Measurements from ENCODE around the gene AP3S1. TPM values are rescaled to one million over a fixed set of nuclear protein-coding genes. Genes with fewer than 3 reads are reported as not detected.
A peak's percentile ranks its signal among the peaks of the same experiment; 100 is the strongest.

AP3S1 gene
- total RNA-seq, 1 donor from 2014 or later, result 67.5 TPM

- DNase-seq (ENCODE audit: low read depth), result no peak
Observed at GRCh38 chr5:115825948-115826347, 15.8 kb upstream of the AP3S1 start.

GRCh38 chr5:115829913-115830312, 11.8 kb upstream of the AP3S1 start:
- no peak for DNase-seq (ENCODE audit: low read depth)

- no peak for DNase-seq (ENCODE audit: low read depth)
Observed at GRCh38 chr5:115831163-115831768, 10.5 kb upstream of the AP3S1 start.

- DNase-seq (ENCODE audit: low read depth), result no peak
Observed at GRCh38 chr5:115835481-115835880, 6.3 kb upstream of the AP3S1 start.

GRCh38 chr5:115838885-115839518, 2.7 kb upstream of the AP3S1 start:
- peak; percentile 71 for DNase-seq (ENCODE audit: low read depth)

GRCh38 chr5:115840873-115841272, 862 bp upstream of the AP3S1 start:
- no peak for DNase-seq (ENCODE audit: low read depth)

- DNase-seq (ENCODE audit: low read depth), result no peak
Observed at GRCh38 chr5:115842089-115842935, 577 bp downstream of the AP3S1 start.

GRCh38 chr5:115842952-115843351, 1.2 kb downstream of the AP3S1 start:
- no peak for DNase-seq (ENCODE audit: low read depth)

- no peak for DNase-seq (ENCODE audit: low read depth)
Observed at GRCh38 chr5:115843444-115844130, 1.9 kb downstream of the AP3S1 start.

GRCh38 chr5:115844321-115844817, 2.6 kb downstream of the AP3S1 start:
- no peak for DNase-seq (ENCODE audit: low read depth)

GRCh38 chr5:115847290-115847689, 5.6 kb downstream of the AP3S1 start:
- no peak for DNase-seq (ENCODE audit: low read depth)

- DNase-seq (ENCODE audit: low read depth), result no peak
Observed at GRCh38 chr5:115849258-115849798, 7.6 kb downstream of the AP3S1 start.

- DNase-seq (ENCODE audit: low read depth), result peak; percentile 72
Observed at GRCh38 chr5:115850744-115851416, 9.1 kb downstream of the AP3S1 start.

- no peak for DNase-seq (ENCODE audit: low read depth)
Observed at GRCh38 chr5:115854139-115854538, 12.4 kb downstream of the AP3S1 start.

- DNase-seq (ENCODE audit: low read depth), result no peak
Observed at GRCh38 chr5:115855959-115856358, 14.2 kb downstream of the AP3S1 start.

GRCh38 chr5:115857057-115857479, 15.3 kb downstream of the AP3S1 start:
- DNase-seq (ENCODE audit: low read depth), result no peak

GRCh38 chr5:115857626-115858349, 16.1 kb downstream of the AP3S1 start:
- DNase-seq (ENCODE audit: low read depth), result peak; percentile 62

GRCh38 chr5:115858396-115858795, 16.7 kb downstream of the AP3S1 start:
- no peak for DNase-seq (ENCODE audit: low read depth)

- no peak for DNase-seq (ENCODE audit: low read depth)
Observed at GRCh38 chr5:115859378-115859777, 17.6 kb downstream of the AP3S1 start.

- DNase-seq (ENCODE audit: low read depth), result no peak
Observed at GRCh38 chr5:115869256-115869795, 27.6 kb downstream of the AP3S1 start.

Data from renal cortical epithelial cell (primary cell).